ENCODE data around the gene NACC1. TPM values are rescaled to one million over a fixed set of nuclear protein-coding genes. Genes with fewer than 3 reads are reported as not detected.

Gene NACC1
- total and polyA plus RNA-seq, 2 experiments from 2014 or later = 11.1 to 35.0 TPM

GRCh38 chr19:13082192-13083007 is 35.7 kb upstream of the NACC1 start:
- H3K79me2 ChIP-seq = no peaks in the 10 kb centered on the region
- no peak overlapping the region for H3K4me2 ChIP-seq

GRCh38 chr19:13083008-13083404 is 35.1 kb upstream of the NACC1 start:
- WGBS (ENCODE audit: low lambda C conversion rate, missing lambda C conversion rate) = 68% methylated on average over 7 of the region's 7 CpGs
- TF ChIP-seq EZH2 (IDR thresholded peaks at IDR 0.05; ENCODE audit: borderline replicate concordance) (no peak), EZH2phosphoT487 (IDR thresholded peaks at IDR 0.05; ENCODE audit: low read depth, severe bottlenecking, unreplicated experiment) (no peak), CTCF (IDR thresholded peaks at IDR 0.05; ENCODE audit: poor library complexity) (no peak)
- H3K27ac ChIP-seq = no peak overlapping the region
- no peak overlapping the region for H2AFZ ChIP-seq
- H3K79me2 ChIP-seq = no peaks in the 10 kb centered on the region
- H3K9me2 ChIP-seq (replicated peaks; ENCODE audit: insufficient read depth) = no peaks in the 10 kb centered on the region
- peaks cover 3% of the 10 kb centered on the region for H3K27me3 ChIP-seq
- H3K4me2 ChIP-seq = no peak overlapping the region
- DNase-seq (ENCODE audit: low spot score) = no peak
- H4K20me1 ChIP-seq (ENCODE audit: insufficient read depth, poor library complexity, severe bottlenecking) = no peaks in the 10 kb centered on the region
- peaks cover 34% of the 10 kb centered on the region for H3K4me1 ChIP-seq (ENCODE audit: insufficient read depth)
- H3K4me3 ChIP-seq = no peak overlapping the region
- H3K36me3 ChIP-seq (replicated peaks; ENCODE audit: insufficient read depth, low read depth) = no peaks in the 10 kb centered on the region
- H3K9me3 ChIP-seq (ENCODE audit: low read depth) = no peaks in the 10 kb centered on the region

More at GRCh38 chr19:13082192-13083007, 35.7 kb upstream of the NACC1 start:
- WGBS (ENCODE audit: low lambda C conversion rate, missing lambda C conversion rate) = 34% methylated on average over 13 of the region's 14 CpGs
- DNase-seq (ENCODE audit: low spot score) = peak; percentile 67
- Histone ChIP-seq H3K27me3 (peaks cover 3% of the 10 kb centered on the region), H3K4me3 (no peak overlapping the region), H2AFZ (no peak overlapping the region), H3K36me3 (replicated peaks; ENCODE audit: insufficient read depth, low read depth) (no peaks in the 10 kb centered on the region), H3K27ac (peak overlapping the region; percentile 25), H4K20me1 (ENCODE audit: insufficient read depth, poor library complexity, severe bottlenecking) (no peaks in the 10 kb centered on the region), H3K9me3 (ENCODE audit: low read depth) (no peaks in the 10 kb centered on the region), H3K4me1 (ENCODE audit: insufficient read depth) (peaks cover 40% of the 10 kb centered on the region), H3K9me2 (replicated peaks; ENCODE audit: insufficient read depth) (no peaks in the 10 kb centered on the region)
- TF ChIP-seq CTCF (IDR thresholded peaks at IDR 0.05; ENCODE audit: poor library complexity) = peak; percentile 42
- TF ChIP-seq EZH2phosphoT487 (IDR thresholded peaks at IDR 0.05; ENCODE audit: low read depth, severe bottlenecking, unreplicated experiment) = no peak
- TF ChIP-seq EZH2 (IDR thresholded peaks at IDR 0.05; ENCODE audit: borderline replicate concordance) = no peak

GRCh38 chr19:13083627-13084026 is 34.4 kb upstream of the NACC1 start:
- H3K4me2 ChIP-seq = no peak overlapping the region
- no peaks in the 10 kb centered on the region for H3K36me3 ChIP-seq (replicated peaks; ENCODE audit: insufficient read depth, low read depth)
- peaks cover 3% of the 10 kb centered on the region for H3K27me3 ChIP-seq
- no peak overlapping the region for H3K4me3 ChIP-seq
- H4K20me1 ChIP-seq (ENCODE audit: insufficient read depth, poor library complexity, severe bottlenecking) = no peaks in the 10 kb centered on the region
- H3K9me2 ChIP-seq (replicated peaks; ENCODE audit: insufficient read depth) = no peaks in the 10 kb centered on the region
- no peaks in the 10 kb centered on the region for H3K79me2 ChIP-seq
- H3K9me3 ChIP-seq (ENCODE audit: low read depth) = no peaks in the 10 kb centered on the region
- WGBS (ENCODE audit: low lambda C conversion rate, missing lambda C conversion rate) = 96% methylated on average over 9 of the region's 9 CpGs
- no peak overlapping the region for H2AFZ ChIP-seq
- no peak for TF ChIP-seq CTCF (IDR thresholded peaks at IDR 0.05; ENCODE audit: poor library complexity)
- no peak overlapping the region for H3K27ac ChIP-seq
- peaks cover 28% of the 10 kb centered on the region for H3K4me1 ChIP-seq (ENCODE audit: insufficient read depth)
- no peak for DNase-seq (ENCODE audit: low spot score)

Measured in hepatocyte (in vitro differentiated cells).